ENCODE results near the gene MAP2K1.
"Not testable (repeated sequence)": the region's sequence is repeated elsewhere in the genome, so short reads cannot be mapped to it uniquely, and the experiment has no call there.

The MAP2K1 gene

GRCh38 chr15:66465294-66465693 lies 78.6 kb downstream of the MAP2K1 start:
- H3K9me3 Mint-ChIP-seq; H3K27ac Mint-ChIP-seq; H3K4me1 Mint-ChIP-seq (ENCODE audit: low read depth); H3K4me3 Mint-ChIP-seq; H3K27me3 Mint-ChIP-seq: not testable (repeated sequence)
- peaks cover 48% of the 10 kb centered on the region for H3K36me3 Mint-ChIP-seq (ENCODE audit: low read depth)

GRCh38 chr15:66467162-66468040 lies 80.7 kb downstream of the MAP2K1 start:
- not testable (repeated sequence) for H3K27me3 Mint-ChIP-seq, H3K27ac Mint-ChIP-seq, H3K4me3 Mint-ChIP-seq, H3K9me3 Mint-ChIP-seq
- Mint-ChIP-seq H3K4me1 (ENCODE audit: low read depth) (peaks cover 25% of the 10 kb centered on the region), H3K36me3 (ENCODE audit: low read depth) (peaks cover 42% of the 10 kb centered on the region)

- H3K9me3 Mint-ChIP-seq, H3K27me3 Mint-ChIP-seq, H3K4me3 Mint-ChIP-seq, H3K27ac Mint-ChIP-seq: not testable (repeated sequence)
- Mint-ChIP-seq H3K4me1 (ENCODE audit: low read depth) (peaks cover 38% of the 10 kb centered on the region), H3K36me3 (ENCODE audit: low read depth) (peaks cover 34% of the 10 kb centered on the region)
Observed at GRCh38 chr15:66470825-66471224, 84.1 kb downstream of the MAP2K1 start.

- H3K36me3 Mint-ChIP-seq (ENCODE audit: low read depth), result peaks cover 20% of the 10 kb centered on the region
- peaks cover 49% of the 10 kb centered on the region for H3K4me1 Mint-ChIP-seq (ENCODE audit: low read depth)
- H3K4me3 Mint-ChIP-seq, result peak overlapping the region; percentile 0
- H3K27me3 Mint-ChIP-seq, result no peaks in the 10 kb centered on the region
- H3K9me3 Mint-ChIP-seq, result no peaks in the 10 kb centered on the region
- peak overlapping the region; percentile 29 for H3K27ac Mint-ChIP-seq
Observed at GRCh38 chr15:66472176-66472999, 85.7 kb downstream of the MAP2K1 start.

DNA sequence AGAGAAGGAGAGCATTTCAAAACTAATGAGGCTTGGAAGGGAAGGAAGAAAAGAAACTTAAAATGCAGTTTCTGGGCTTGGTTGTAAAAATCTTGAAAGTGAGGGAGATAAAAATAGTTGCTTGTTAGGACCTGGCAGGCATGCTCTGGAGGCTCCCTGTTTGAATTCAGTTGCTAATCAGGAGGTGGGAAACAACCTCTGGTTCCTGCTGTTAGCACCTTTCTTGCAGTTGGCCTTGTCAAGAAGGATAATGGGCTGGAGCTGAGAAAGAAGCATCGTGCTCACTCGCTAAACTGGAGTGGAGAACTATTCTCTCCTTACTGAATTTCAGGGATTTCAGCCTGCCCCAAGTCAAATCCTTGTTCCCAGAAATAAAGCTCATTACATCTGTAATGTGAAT lies 87.4 kb downstream of the MAP2K1 start:
- no peaks in the 10 kb centered on the region for H3K27me3 Mint-ChIP-seq
- no peak overlapping the region for H3K4me3 Mint-ChIP-seq
- no peaks in the 10 kb centered on the region for H3K9me3 Mint-ChIP-seq
- peaks cover 49% of the 10 kb centered on the region for H3K4me1 Mint-ChIP-seq (ENCODE audit: low read depth)
- H3K36me3 Mint-ChIP-seq (ENCODE audit: low read depth), result peaks cover 15% of the 10 kb centered on the region
- H3K27ac Mint-ChIP-seq, result peak overlapping the region; percentile 0

- no peak overlapping the region for H3K27ac Mint-ChIP-seq
- no peak overlapping the region for H3K4me3 Mint-ChIP-seq
- peaks cover 20% of the 10 kb centered on the region for H3K36me3 Mint-ChIP-seq (ENCODE audit: low read depth)
- H3K9me3 Mint-ChIP-seq, result no peaks in the 10 kb centered on the region
- H3K4me1 Mint-ChIP-seq (ENCODE audit: low read depth), result peaks cover 49% of the 10 kb centered on the region
- no peaks in the 10 kb centered on the region for H3K27me3 Mint-ChIP-seq
Observed at GRCh38 chr15:66474963-66475362, 88.3 kb downstream of the MAP2K1 start.

DNA sequence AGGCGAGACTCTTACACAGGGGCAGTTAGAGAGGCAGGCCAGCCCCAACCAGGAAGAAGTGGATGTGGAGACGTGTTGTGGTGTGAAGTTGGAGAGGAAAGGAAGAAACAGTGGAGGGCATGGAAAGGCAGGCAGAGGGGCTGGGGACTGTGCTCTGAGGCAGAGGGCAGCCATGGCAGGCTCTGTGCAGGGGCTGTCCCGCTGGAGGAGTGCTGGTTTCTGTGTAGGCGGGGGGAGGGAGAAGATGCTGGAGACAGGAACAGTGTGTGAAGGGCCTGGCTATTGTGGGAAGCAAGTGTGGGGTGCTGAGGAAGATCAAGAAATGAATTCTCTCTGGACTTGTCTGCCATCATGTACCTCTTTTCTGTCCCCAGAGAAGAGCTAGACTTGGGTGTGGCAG lies 89.8 kb downstream of the MAP2K1 start:
- Mint-ChIP-seq H3K9me3 (no peaks in the 10 kb centered on the region), H3K27me3 (no peaks in the 10 kb centered on the region), H3K4me3 (no peak overlapping the region), H3K4me1 (ENCODE audit: low read depth) (peaks cover 38% of the 10 kb centered on the region), H3K27ac (peak overlapping the region; percentile 57), H3K36me3 (ENCODE audit: low read depth) (peaks cover 31% of the 10 kb centered on the region)

GRCh38 chr15:66477011-66477410 lies 90.3 kb downstream of the MAP2K1 start:
- H3K9me3 Mint-ChIP-seq, result no peaks in the 10 kb centered on the region
- peaks cover 35% of the 10 kb centered on the region for H3K36me3 Mint-ChIP-seq (ENCODE audit: low read depth)
- no peak overlapping the region for H3K4me3 Mint-ChIP-seq
- H3K4me1 Mint-ChIP-seq (ENCODE audit: low read depth), result peaks cover 33% of the 10 kb centered on the region
- no peaks in the 10 kb centered on the region for H3K27me3 Mint-ChIP-seq
- peak overlapping the region; percentile 57 for H3K27ac Mint-ChIP-seq

GRCh38 chr15:66480267-66480666 lies 93.6 kb downstream of the MAP2K1 start:
- H3K9me3 Mint-ChIP-seq, result no peaks in the 10 kb centered on the region
- peaks cover 20% of the 10 kb centered on the region for H3K4me1 Mint-ChIP-seq (ENCODE audit: low read depth)
- H3K27ac Mint-ChIP-seq, result no peak overlapping the region
- no peaks in the 10 kb centered on the region for H3K27me3 Mint-ChIP-seq
- H3K4me3 Mint-ChIP-seq, result no peak overlapping the region
- H3K36me3 Mint-ChIP-seq (ENCODE audit: low read depth), result peaks cover 44% of the 10 kb centered on the region

GRCh38 chr15:66481107-66481856 lies 94.6 kb downstream of the MAP2K1 start:
- Mint-ChIP-seq H3K4me1 (ENCODE audit: low read depth) (peaks cover 11% of the 10 kb centered on the region), H3K9me3 (no peaks in the 10 kb centered on the region), H3K36me3 (ENCODE audit: low read depth) (peaks cover 45% of the 10 kb centered on the region), H3K27ac (no peak overlapping the region), H3K4me3 (no peak overlapping the region), H3K27me3 (no peaks in the 10 kb centered on the region)

DNA sequence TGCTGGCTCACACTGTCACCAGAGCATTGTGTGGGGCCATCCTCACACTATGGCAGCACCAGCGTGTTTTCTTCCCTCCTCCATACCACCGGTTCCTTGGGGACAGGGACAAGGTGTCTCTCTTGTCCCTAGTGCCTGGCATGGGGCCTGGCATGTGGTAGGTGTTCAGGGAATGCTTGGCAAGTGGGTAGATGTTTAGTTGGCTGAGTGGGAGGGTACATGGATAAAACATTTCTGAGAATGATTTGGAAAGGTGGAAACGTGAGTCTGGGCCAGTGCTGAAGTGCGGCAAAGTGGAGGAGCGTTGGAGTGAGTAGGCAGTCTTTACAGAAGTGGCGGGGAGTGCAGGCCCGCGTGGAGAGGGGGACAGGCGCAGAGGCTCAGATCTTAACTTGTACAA lies 95.8 kb downstream of the MAP2K1 start:
- H3K36me3 Mint-ChIP-seq (ENCODE audit: low read depth), result peaks cover 52% of the 10 kb centered on the region
- no peaks in the 10 kb centered on the region for H3K9me3 Mint-ChIP-seq
- H3K4me3 Mint-ChIP-seq, result no peak overlapping the region
- H3K27ac Mint-ChIP-seq, result no peak overlapping the region
- H3K27me3 Mint-ChIP-seq, result no peaks in the 10 kb centered on the region
- H3K4me1 Mint-ChIP-seq (ENCODE audit: low read depth), result peaks cover 4% of the 10 kb centered on the region

GRCh38 chr15:66483131-66483566 lies 96.4 kb downstream of the MAP2K1 start:
- Mint-ChIP-seq H3K4me1 (ENCODE audit: low read depth) (peaks cover 4% of the 10 kb centered on the region), H3K4me3 (no peak overlapping the region), H3K27me3 (no peaks in the 10 kb centered on the region), H3K36me3 (ENCODE audit: low read depth) (peaks cover 58% of the 10 kb centered on the region), H3K9me3 (no peaks in the 10 kb centered on the region), H3K27ac (no peak overlapping the region)

- Mint-ChIP-seq H3K4me1 (ENCODE audit: low read depth) (peaks cover 4% of the 10 kb centered on the region), H3K36me3 (ENCODE audit: low read depth) (peaks cover 66% of the 10 kb centered on the region), H3K27me3 (no peaks in the 10 kb centered on the region), H3K9me3 (no peaks in the 10 kb centered on the region), H3K27ac (no peak overlapping the region), H3K4me3 (no peak overlapping the region)
Observed at GRCh38 chr15:66484539-66485112, 97.9 kb downstream of the MAP2K1 start.

DNA sequence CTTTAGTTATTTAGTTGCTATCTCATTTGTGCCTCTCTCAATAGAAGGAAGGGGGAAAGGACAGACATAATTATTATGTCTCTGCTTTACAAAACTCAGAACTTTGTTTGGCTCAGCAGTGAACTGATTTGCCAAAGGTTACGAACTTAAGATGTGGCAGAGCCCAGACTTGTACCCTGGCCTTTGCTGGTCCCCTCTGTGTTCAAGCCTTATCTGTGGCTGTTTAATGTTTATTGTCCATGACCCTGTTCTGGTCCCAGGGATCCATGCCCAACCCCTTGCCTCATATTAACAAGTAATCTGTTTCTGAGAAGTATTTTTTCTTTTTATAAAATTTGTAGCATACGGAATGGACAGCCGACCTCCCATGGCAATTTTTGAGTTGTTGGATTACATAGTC lies 100.2 kb downstream of the MAP2K1 start:
- H3K4me1 Mint-ChIP-seq (ENCODE audit: low read depth), result no peaks in the 10 kb centered on the region
- H3K36me3 Mint-ChIP-seq (ENCODE audit: low read depth), result peaks cover 73% of the 10 kb centered on the region
- no peak overlapping the region for H3K4me3 Mint-ChIP-seq
- H3K27me3 Mint-ChIP-seq, result no peaks in the 10 kb centered on the region
- H3K9me3 Mint-ChIP-seq, result no peaks in the 10 kb centered on the region
- no peak overlapping the region for H3K27ac Mint-ChIP-seq

Measured in stimulated activated naive CD8-positive, alpha-beta T cell treated with anti-CD3 and anti-CD28 coated beads, Interleukin-15, Interleukin-2, amounts not matched to agents 100 ng/mL and 50 ng/mL, for 24 hours (primary cell).